ENCODE results near the gene CEBPE.
"Not testable (repeated sequence)": the region's sequence is repeated elsewhere in the genome, so short reads cannot be mapped to it uniquely, and the experiment has no call there.

The CEBPE gene

DNA sequence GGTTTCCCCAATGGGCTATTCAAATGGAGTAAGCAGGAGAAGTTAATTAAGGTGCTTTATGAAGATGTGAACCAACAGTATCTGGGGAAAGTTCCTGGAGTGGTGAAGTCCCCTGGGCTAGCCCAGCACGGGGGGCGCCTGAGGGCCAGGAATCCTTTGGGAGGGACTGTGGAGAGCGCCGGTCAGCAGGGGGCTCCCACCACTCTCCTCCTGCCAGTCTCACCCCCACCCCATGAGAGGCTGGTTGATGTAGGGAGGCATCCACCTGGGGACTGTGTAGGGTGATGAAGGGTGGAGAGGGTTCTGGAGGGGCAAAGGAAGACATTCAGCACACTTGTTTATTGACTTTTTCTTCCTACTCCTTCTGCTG lies 4.4 kb downstream of the CEBPE start:
- Histone ChIP-seq H3K27me3 (no peaks in the 10 kb centered on the region), H3K4me3 (no peak overlapping the region), H3K9ac (no peak overlapping the region), H3K9me3 (no peaks in the 10 kb centered on the region), H3K4me1 (peaks cover 41% of the 10 kb centered on the region), H3K27ac (no peak overlapping the region), H4K20me1 (no peaks in the 10 kb centered on the region), H3K4me2 (peak overlapping the region; percentile 6; the same call in 1 of the 2 replicates), H3K36me3 (no peaks in the 10 kb centered on the region)
- no peak for TF ChIP-seq Cebpa-rat (IDR thresholded peaks at IDR 0.05)

DNA sequence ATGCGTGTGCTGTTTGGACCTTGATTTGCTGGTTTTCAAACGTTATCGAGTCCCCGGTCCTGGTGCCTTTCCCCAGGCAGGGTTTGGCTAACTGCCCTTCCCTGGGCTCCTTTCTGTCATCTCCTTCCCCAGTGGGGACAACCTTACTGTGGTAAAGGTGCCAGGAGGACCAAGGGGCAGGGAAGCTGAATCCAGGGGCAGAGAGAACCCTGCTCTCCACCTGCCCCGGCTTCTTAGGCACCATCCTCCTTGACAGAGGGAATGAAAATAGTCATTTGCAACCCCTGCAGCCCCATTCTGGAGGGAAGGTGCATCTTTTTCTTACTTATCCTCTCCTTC lies 5.0 kb downstream of the CEBPE start:
- no peaks in the 10 kb centered on the region for H4K20me1 ChIP-seq
- H3K4me2 ChIP-seq, result no peak overlapping the region
- H3K4me1 ChIP-seq, result peaks cover 35% of the 10 kb centered on the region
- no peak overlapping the region for H3K4me3 ChIP-seq
- H3K9ac ChIP-seq, result no peak overlapping the region
- no peaks in the 10 kb centered on the region for H3K9me3 ChIP-seq
- no peak overlapping the region for H3K27ac ChIP-seq
- no peaks in the 10 kb centered on the region for H3K27me3 ChIP-seq
- H3K36me3 ChIP-seq, result no peaks in the 10 kb centered on the region
- no peak for TF ChIP-seq Cebpa-rat (IDR thresholded peaks at IDR 0.05)

DNA sequence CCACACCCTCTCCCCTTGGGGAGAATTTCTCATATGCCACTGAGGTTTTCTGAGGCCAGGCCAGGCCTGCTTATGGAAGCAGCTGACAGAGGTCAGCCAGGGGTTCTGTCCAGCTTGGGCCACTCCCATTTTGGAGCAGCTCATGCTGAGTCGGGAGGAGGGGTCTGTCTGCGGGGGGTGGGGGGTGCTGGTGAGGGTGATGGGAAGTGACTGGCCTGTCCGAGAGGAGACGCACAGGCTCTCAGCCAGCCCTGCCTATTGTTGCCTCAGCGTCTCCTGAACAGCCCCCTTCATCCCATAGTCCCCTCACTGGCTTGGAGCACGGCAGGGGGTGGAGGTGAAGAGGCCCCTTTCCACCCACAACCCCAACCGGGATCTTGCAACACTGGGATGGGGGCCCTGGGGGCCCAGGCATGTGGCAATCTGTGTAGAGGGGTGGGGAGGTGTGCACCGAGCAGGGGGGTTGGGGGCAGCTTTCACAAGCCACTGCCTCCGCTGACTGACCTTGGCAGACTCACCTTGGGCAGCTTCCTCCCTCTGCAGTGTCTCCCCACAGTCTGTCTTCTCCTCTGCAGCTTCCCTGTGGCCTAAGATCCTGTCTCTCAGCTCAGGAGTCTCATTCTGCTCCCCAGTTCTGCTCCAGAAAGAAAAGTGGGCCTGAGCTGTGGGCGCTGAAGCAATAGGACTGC lies 5.5 kb downstream of the CEBPE start:
- H3K4me3 ChIP-seq, result no peak overlapping the region
- H3K4me1 ChIP-seq, result peaks cover 30% of the 10 kb centered on the region
- no peak for TF ChIP-seq Cebpa-rat (IDR thresholded peaks at IDR 0.05)
- no peak overlapping the region for H3K27ac ChIP-seq
- peaks cover 4% of the 10 kb centered on the region for H3K9me3 ChIP-seq
- H3K4me2 ChIP-seq, result no peak overlapping the region
- H3K36me3 ChIP-seq, result no peaks in the 10 kb centered on the region
- H4K20me1 ChIP-seq, result no peaks in the 10 kb centered on the region
- no peaks in the 10 kb centered on the region for H3K27me3 ChIP-seq
- H3K9ac ChIP-seq, result no peak overlapping the region

DNA sequence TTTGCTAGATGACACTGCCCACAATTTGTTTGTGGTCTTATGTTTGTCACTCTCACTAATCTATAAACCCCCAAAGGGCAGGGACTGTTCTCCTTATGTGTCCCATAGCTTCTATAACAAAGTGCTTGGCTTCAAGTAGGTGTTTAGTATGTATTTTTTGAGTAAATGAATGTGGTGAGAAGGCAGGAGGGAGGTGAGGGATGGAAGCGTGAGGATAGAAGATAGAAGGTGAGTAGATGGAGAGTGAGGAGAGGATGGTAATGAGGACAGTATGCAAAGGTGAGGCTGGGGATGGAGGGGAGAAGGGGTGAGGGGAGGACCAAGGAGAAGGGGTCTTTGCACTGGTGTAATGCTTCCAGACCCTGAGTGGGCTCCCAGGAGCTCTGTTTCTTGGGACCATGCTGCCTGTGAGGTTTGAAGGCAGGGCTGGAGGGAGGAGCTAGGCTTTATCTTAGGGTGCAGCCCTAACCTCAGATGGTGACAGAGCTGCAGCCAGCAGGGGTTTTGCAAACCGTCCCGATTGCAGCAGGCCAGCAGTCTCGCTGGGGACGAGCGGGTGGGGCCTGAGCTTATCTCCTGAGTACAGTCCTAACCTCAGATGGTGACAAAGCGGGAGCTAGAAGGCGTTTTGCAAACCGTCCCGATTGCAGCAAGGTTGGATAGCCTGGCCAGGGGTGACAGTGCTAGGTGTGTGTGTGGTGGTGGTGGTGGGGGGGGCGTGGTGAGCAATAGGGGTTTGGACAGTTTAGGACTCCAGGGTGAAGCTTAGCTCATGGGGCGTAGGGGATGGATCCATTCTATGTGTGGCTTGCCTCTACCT lies 6.5 kb downstream of the CEBPE start:
- no peaks in the 10 kb centered on the region for H3K27me3 ChIP-seq
- no peak overlapping the region for H3K27ac ChIP-seq
- no peak overlapping the region for H3K4me3 ChIP-seq
- H3K9ac ChIP-seq, result no peak overlapping the region
- TF ChIP-seq Cebpa-rat (IDR thresholded peaks at IDR 0.05), result no peak
- peaks cover 11% of the 10 kb centered on the region for H3K9me3 ChIP-seq
- no peak overlapping the region for H3K4me2 ChIP-seq
- no peaks in the 10 kb centered on the region for H3K36me3 ChIP-seq
- H4K20me1 ChIP-seq, result no peaks in the 10 kb centered on the region
- peaks cover 20% of the 10 kb centered on the region for H3K4me1 ChIP-seq

DNA sequence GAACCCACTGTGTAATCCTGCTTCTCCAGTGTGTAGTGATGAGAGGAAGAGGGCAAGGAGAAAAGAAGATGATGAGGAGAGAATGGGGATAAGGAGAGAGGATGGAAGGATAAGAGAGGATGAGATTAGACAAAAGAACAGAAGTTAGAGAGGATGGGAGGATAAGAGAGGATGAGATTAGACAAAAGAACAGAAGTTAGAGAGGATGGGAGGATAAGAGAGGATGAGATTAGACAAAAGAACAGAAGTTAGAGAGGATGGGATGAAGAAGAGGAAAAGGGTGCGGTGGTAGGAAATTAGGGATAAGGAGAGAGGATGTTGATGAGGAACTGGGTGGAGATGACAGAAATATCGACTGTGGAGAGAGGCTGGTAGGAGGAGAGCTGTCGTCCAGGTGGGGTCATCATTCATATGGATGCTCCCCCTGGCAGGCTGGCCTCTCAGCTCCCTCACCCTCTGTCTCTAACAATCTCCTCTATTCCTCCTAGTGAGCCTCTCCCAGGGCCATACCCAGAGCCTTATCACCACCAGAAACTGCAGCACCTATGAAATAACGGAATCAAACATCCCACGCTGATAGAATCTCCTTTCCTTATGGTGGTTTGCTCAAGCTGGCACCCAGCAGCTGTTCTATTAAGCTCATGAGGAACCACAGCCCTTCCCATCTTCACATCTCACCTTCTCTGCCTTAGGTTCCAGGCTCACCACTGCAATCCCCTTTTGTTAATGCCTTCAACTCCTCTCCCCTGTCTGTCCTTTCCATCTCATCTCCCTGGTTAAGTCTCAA lies 8.3 kb downstream of the CEBPE start:
- no peaks in the 10 kb centered on the region for H3K27me3 ChIP-seq
- peaks cover 11% of the 10 kb centered on the region for H3K9me3 ChIP-seq
- no peak overlapping the region for H3K4me2 ChIP-seq
- H3K4me1 ChIP-seq, result peaks cover 12% of the 10 kb centered on the region
- H3K36me3 ChIP-seq, result no peaks in the 10 kb centered on the region
- H3K4me3 ChIP-seq, result no peak overlapping the region
- no peaks in the 10 kb centered on the region for H4K20me1 ChIP-seq
- no peak overlapping the region for H3K9ac ChIP-seq
- no peak overlapping the region for H3K27ac ChIP-seq
- TF ChIP-seq Cebpa-rat (IDR thresholded peaks at IDR 0.05), result no peak

DNA sequence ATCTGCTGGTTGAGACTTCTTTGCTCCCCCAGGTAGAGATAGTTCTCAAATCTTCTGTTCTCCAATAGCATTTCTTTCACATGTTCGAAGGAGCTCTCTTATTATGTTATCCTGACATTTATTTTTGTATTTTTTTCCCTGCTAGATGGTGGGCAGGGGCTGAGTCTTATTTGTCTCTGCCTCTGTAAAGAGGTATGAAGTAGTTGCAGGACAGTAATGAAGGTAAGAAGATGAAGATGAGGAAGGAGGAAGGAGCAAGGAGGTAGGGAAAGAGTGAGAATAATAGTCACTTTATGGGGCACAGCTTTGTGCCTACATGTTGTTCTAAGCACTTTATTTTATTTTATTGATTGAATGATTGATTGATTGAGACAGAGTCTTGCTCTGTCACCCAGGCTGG lies 9.3 kb downstream of the CEBPE start:
- H3K36me3 ChIP-seq, result no peaks in the 10 kb centered on the region
- peaks cover 2% of the 10 kb centered on the region for H3K4me1 ChIP-seq
- no peak overlapping the region for H3K9ac ChIP-seq
- no peak overlapping the region for H3K4me3 ChIP-seq
- H3K9me3 ChIP-seq, result peaks cover 11% of the 10 kb centered on the region
- TF ChIP-seq Cebpa-rat (IDR thresholded peaks at IDR 0.05), result no peak
- H3K27me3 ChIP-seq, result no peaks in the 10 kb centered on the region
- no peak overlapping the region for H3K4me2 ChIP-seq
- no peak overlapping the region for H3K27ac ChIP-seq
- H4K20me1 ChIP-seq, result no peaks in the 10 kb centered on the region

DNA sequence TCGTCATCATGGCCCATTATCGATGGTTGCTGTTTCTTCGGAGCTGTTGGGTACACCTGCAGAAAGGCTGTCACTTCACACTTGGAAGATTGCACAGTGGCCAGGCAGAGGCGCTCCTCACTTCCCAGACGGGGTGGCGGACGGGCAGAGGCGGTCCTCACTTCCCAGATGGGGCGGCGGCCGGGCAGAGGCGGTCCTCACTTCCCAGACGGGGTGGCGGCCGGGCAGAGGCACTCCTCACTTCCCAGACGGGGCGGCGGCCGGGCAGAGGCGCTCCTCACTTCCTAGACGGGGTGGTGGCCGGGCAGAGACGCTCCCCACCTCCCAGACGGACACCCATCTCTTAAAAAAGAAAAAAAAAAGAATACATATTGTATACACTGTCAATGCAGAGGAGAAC lies 10.9 kb downstream of the CEBPE start:
- not testable (repeated sequence) for H4K20me1 ChIP-seq, H3K36me3 ChIP-seq, H3K4me3 ChIP-seq, H3K4me1 ChIP-seq, H3K9ac ChIP-seq, H3K27ac ChIP-seq, H3K27me3 ChIP-seq, H3K4me2 ChIP-seq
- H3K9me3 ChIP-seq, result peaks cover 11% of the 10 kb centered on the region

DNA sequence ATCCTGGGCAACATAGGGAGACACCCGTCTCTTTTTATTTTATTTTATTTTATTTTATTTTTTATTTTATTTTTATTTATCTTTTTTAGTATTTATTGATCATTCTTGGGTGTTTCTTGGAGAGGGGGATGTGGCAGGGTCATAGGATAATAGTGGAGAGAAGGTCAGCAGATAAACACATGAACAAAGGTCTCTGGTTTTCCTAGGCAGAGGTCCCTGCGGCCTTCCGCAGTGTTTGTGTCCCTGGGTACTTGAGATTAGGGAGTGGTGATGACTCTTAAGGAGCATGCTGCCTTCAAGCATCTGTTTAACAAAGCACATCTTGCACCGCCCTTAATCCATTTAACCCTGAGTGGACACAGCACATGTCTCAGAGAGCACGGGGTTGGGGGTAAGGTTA lies 11.4 kb downstream of the CEBPE start:
- H3K9ac ChIP-seq, H3K4me2 ChIP-seq, H3K4me3 ChIP-seq, H3K27ac ChIP-seq, H4K20me1 ChIP-seq, H3K4me1 ChIP-seq, H3K36me3 ChIP-seq, H3K27me3 ChIP-seq: not testable (repeated sequence)
- peaks cover 11% of the 10 kb centered on the region for H3K9me3 ChIP-seq

DNA sequence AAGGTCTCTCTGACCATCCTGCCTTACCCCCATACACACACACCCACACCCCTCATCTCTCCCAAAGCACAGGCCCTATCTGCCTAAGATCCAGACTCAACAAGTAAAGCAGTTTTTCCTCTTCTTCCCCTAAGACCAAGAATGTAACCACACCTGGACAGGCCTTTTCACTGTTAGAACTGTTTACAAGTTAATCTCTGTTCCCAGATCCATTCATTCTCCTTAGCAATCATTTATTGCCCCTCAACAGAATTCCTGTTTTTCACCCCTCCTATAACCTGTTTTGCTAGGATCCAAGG lies 12.4 kb downstream of the CEBPE start:
- no peaks in the 10 kb centered on the region for H3K36me3 ChIP-seq
- H3K9me3 ChIP-seq, result peaks cover 11% of the 10 kb centered on the region
- H3K27ac ChIP-seq, result no peak overlapping the region
- H3K9ac ChIP-seq, result no peak overlapping the region
- no peak overlapping the region for H3K4me2 ChIP-seq
- TF ChIP-seq Cebpa-rat (IDR thresholded peaks at IDR 0.05), result no peak
- no peaks in the 10 kb centered on the region for H3K4me1 ChIP-seq
- H3K27me3 ChIP-seq, result no peaks in the 10 kb centered on the region
- H4K20me1 ChIP-seq, result no peaks in the 10 kb centered on the region; the same call in 1 of the 2 replicates
- H3K4me3 ChIP-seq, result no peak overlapping the region

DNA sequence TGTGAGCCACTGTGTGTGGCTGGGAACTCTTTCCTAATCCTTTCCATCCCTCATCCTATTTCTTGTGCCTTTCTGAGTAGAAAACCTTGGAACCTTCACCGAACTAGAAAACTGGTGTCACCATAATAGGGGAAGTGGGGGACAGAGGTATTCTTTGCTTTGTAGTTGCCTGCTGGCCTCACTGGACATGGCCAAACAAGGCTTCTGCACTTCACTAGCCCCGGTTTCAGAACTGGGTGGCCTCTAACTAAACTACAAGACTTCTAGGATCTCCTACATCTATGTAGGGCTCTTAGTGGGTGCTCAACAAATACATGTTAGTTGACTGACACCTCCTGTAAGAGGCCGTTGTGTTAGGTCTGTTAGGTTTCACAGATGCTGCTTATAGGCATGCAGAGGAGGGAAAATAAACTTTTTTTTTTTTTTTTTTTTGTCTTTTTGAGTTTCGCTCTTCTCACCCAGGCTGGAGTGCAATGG lies 13.7 kb downstream of the CEBPE start:
- Histone ChIP-seq H3K27ac (no peak overlapping the region), H3K36me3 (no peaks in the 10 kb centered on the region), H4K20me1 (no peaks in the 10 kb centered on the region; the same call in 1 of the 2 replicates), H3K27me3 (no peaks in the 10 kb centered on the region), H3K4me2 (no peak overlapping the region), H3K4me1 (peaks cover 12% of the 10 kb centered on the region), H3K9me3 (peaks cover 11% of the 10 kb centered on the region), H3K4me3 (no peak overlapping the region), H3K9ac (no peak overlapping the region)
- no peak for TF ChIP-seq Cebpa-rat (IDR thresholded peaks at IDR 0.05)
